Measurements from ENCODE around the gene GJD2.

Gene GJD2

DNA sequence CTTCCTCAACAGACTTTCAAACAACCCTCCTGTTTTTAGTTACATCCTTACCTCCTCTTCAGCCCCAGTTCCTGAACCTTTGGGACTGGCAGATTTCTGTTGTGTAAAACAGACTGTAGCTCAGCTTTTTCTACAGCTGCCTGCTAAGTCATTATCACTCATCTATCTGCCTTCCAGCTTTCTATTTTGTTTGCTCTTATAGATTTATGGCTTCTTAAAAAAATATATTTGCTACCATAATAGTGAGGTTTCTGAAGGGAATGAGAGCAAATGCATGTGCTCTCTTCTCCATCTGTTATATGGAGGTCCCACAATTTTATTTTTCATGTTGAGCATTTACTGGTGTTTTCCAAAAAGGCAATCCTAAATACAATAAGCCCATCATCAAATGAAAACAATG, 18.2 kb upstream of the GJD2 start:
- Histone ChIP-seq H3K36me3 (ENCODE audit: control insufficient read depth in 2 of 2, insufficient read depth in 1 of 2, low read length in 2 of 2) (no peaks in the 10 kb centered on the region), H3K4me3 (ENCODE audit: low read depth, low read length) (no peak overlapping the region), H3K4me1 (ENCODE audit: control insufficient read depth, insufficient read depth, low read length) (no peaks in the 10 kb centered on the region), H3K27ac (ENCODE audit: extremely low read depth, low read depth, low read length) (no peak overlapping the region), H3K9me3 (ENCODE audit: control insufficient read depth, insufficient read depth, low read depth, low read length) (no peaks in the 10 kb centered on the region)
- POLR2A ChIA-PET, result no interaction called here
- no peak for TF ChIP-seq ZNF416 (tag by site-specific recombination; IDR thresholded peaks at IDR 0.05)
- no peak for TF ChIP-seq ZNF146 (tag by site-specific recombination; IDR thresholded peaks at IDR 0.05)
- TF ChIP-seq SETDB1 (IDR thresholded peaks at IDR 0.05; ENCODE audit: insufficient read length, low read length), result no peak
- TF ChIP-seq TRIM28 (IDR thresholded peaks at IDR 0.05; ENCODE audit: borderline replicate concordance, low read length), result no peak
- no peak for TF ChIP-seq ZIC2 (tag by site-specific recombination; IDR thresholded peaks at IDR 0.05)
- no peak for TF ChIP-seq GLI4 (tag by site-specific recombination; IDR thresholded peaks at IDR 0.05)
- TF ChIP-seq, protein P1, sequence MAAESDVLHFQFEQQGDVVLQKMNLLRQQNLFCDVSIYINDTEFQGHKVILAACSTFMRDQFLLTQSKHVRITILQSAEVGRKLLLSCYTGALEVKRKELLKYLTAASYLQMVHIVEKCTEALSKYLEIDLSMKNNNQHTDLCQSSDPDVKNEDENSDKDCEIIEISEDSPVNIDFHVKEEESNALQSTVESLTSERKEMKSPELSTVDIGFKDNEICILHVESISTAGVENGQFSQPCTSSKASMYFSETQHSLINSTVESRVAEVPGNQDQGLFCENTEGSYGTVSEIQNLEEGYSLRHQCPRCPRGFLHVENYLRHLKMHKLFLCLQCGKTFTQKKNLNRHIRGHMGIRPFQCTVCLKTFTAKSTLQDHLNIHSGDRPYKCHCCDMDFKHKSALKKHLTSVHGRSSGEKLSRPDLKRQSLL (tag by site-specific recombination; IDR thresholded peaks at IDR 0.05), result no peak
- TF ChIP-seq, protein P2, sequence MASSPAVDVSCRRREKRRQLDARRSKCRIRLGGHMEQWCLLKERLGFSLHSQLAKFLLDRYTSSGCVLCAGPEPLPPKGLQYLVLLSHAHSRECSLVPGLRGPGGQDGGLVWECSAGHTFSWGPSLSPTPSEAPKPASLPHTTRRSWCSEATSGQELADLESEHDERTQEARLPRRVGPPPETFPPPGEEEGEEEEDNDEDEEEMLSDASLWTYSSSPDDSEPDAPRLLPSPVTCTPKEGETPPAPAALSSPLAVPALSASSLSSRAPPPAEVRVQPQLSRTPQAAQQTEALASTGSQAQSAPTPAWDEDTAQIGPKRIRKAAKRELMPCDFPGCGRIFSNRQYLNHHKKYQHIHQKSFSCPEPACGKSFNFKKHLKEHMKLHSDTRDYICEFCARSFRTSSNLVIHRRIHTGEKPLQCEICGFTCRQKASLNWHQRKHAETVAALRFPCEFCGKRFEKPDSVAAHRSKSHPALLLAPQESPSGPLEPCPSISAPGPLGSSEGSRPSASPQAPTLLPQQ (tag by site-specific recombination; IDR thresholded peaks at IDR 0.05), result no peak
- no peak for TF ChIP-seq ZFP69B (tag by site-specific recombination; IDR thresholded peaks at IDR 0.05)
- CTCF ChIA-PET, result no interaction called here

DNA sequence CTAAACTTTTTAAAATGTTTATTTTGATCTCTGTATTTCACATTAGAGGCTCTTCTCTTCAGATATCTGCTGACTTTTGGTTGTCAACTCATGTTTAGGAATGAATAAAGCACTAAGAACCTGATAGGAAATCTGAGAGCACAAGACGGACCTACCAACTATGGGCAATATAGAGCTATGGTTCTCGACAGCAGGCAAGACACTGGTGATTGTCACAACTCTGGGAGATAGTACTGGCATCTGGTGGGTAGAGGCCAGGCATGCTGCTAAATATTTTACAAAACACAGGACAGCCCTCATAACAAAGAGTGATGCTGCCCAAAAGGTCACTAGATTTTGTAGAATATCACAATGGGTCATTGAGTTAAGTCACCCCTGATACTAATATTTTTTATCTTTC, 17.5 kb upstream of the GJD2 start:
- POLR2A ChIA-PET, result no interaction called here

DNA sequence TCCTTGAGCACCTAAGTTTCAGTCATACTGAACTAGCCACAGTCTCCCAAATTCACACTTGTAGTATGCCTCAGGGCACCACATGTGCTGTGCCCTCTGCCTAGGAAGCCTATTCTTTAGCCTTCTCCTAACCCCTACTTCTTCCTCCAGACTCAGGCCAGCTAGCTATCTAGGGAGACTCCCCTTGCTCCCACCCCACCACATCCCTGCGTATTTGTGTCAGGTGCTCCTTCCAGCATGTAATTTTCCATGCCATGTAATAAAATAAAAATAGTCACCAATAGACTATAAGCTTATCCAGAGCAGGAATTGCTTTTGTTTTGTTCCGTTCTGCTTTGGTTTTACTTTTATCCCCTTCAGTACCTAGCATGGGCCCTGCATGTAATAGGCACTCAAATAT, 14.9 kb upstream of the GJD2 start:
- Histone ChIP-seq H3K27ac (ENCODE audit: extremely low read depth, low read depth, low read length) (no peak overlapping the region), H3K9me3 (ENCODE audit: control insufficient read depth, insufficient read depth, low read depth, low read length) (no peaks in the 10 kb centered on the region), H3K4me3 (ENCODE audit: low read depth, low read length) (no peak overlapping the region), H3K4me1 (ENCODE audit: control insufficient read depth, insufficient read depth, low read length) (no peaks in the 10 kb centered on the region), H3K36me3 (ENCODE audit: control insufficient read depth in 2 of 2, insufficient read depth in 1 of 2, low read length in 2 of 2) (no peaks in the 10 kb centered on the region)
- ChIA-PET POLR2A (no interaction called here), CTCF (no interaction called here)
- no peak for TF ChIP-seq ZNF747 (tag by site-specific recombination; IDR thresholded peaks at IDR 0.05)
- TF ChIP-seq, protein P2 (tag by site-specific recombination; IDR thresholded peaks at IDR 0.05), result no peak
- TF ChIP-seq ZNF37A (tag by site-specific recombination; IDR thresholded peaks at IDR 0.05), result no peak
- no peak for TF ChIP-seq ZNF621 (tag by site-specific recombination; IDR thresholded peaks at IDR 0.05)

More for the DNA sequence above, 17.5 kb upstream of the GJD2 start:
- no peak overlapping the region for H3K4me3 ChIP-seq (ENCODE audit: low read depth, low read length)
- no peak overlapping the region for H3K27ac ChIP-seq (ENCODE audit: extremely low read depth, low read depth, low read length)
- CTCF ChIA-PET, result no interaction called here
- no peaks in the 10 kb centered on the region for H3K4me1 ChIP-seq (ENCODE audit: control insufficient read depth, insufficient read depth, low read length)
- TF ChIP-seq ZNF426 (tag by site-specific recombination; IDR thresholded peaks at IDR 0.05), result no peak
- H3K36me3 ChIP-seq (ENCODE audit: control insufficient read depth in 2 of 2, insufficient read depth in 1 of 2, low read length in 2 of 2), result no peaks in the 10 kb centered on the region
- H3K9me3 ChIP-seq (ENCODE audit: control insufficient read depth, insufficient read depth, low read depth, low read length), result no peaks in the 10 kb centered on the region

DNA sequence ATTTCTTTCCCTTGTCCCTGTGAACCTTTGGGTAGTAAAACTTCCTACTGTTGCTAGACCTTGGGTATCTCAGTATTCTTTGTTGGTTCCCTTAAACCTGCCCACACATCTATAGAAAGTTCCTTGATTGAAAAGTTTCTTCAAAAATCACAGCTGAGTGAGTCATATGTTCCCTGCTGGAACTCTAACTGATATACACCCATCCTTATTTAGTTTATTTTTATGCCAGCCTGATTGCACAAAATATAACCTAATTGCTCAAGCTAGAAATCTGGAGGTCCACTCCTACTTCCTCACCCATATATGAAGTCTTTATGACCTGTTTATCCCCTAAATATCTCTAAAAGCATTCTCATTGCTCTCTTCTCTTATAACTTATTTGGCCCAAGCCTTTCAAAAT, 13.7 kb upstream of the GJD2 start:
- H3K4me3 ChIP-seq (ENCODE audit: low read depth, low read length), result no peak overlapping the region
- H3K4me1 ChIP-seq (ENCODE audit: control insufficient read depth, insufficient read depth, low read length), result no peaks in the 10 kb centered on the region
- no peaks in the 10 kb centered on the region for H3K36me3 ChIP-seq (ENCODE audit: control insufficient read depth in 2 of 2, insufficient read depth in 1 of 2, low read length in 2 of 2)
- no peaks in the 10 kb centered on the region for H3K9me3 ChIP-seq (ENCODE audit: control insufficient read depth, insufficient read depth, low read depth, low read length)
- H3K27ac ChIP-seq (ENCODE audit: extremely low read depth, low read depth, low read length), result no peak overlapping the region
- ChIA-PET POLR2A (no interaction called here), CTCF (interaction anchor here (0.6 kb wide), 1 partner anchor 90 kb away, joined by 3 read pairs; no protein-coding TSS in a partner anchor)
- TF ChIP-seq ZEB2 (tag by site-specific recombination; IDR thresholded peaks at IDR 0.05), result no peak
- TF ChIP-seq ZNF274 (IDR thresholded peaks at IDR 0.05; ENCODE audit: low read length), result no peak
- no peak for TF ChIP-seq ZNF274 (tag by site-specific recombination; IDR thresholded peaks at IDR 0.05; ENCODE audit: borderline replicate concordance)
- TF ChIP-seq ZNF433 (tag by site-specific recombination; IDR thresholded peaks at IDR 0.05; ENCODE audit: low read depth), result no peak
- TF ChIP-seq ZNF561 (tag by site-specific recombination; IDR thresholded peaks at IDR 0.05; ENCODE audit: borderline replicate concordance), result no peak
- TF ChIP-seq ZNF416 (tag by site-specific recombination; IDR thresholded peaks at IDR 0.05), result no peak
- TF ChIP-seq, protein P3, sequence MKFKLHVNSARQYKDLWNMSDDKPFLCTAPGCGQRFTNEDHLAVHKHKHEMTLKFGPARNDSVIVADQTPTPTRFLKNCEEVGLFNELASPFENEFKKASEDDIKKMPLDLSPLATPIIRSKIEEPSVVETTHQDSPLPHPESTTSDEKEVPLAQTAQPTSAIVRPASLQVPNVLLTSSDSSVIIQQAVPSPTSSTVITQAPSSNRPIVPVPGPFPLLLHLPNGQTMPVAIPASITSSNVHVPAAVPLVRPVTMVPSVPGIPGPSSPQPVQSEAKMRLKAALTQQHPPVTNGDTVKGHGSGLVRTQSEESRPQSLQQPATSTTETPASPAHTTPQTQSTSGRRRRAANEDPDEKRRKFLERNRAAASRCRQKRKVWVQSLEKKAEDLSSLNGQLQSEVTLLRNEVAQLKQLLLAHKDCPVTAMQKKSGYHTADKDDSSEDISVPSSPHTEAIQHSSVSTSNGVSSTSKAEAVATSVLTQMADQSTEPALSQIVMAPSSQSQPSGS (tag by site-specific recombination; IDR thresholded peaks at IDR 0.05; ENCODE audit: low read depth), result no peak
- no peak for TF ChIP-seq SCRT2 (tag by site-specific recombination; IDR thresholded peaks at IDR 0.05)
- TF ChIP-seq ZIC2 (tag by site-specific recombination; IDR thresholded peaks at IDR 0.05), result no peak
- no peak for TF ChIP-seq ZNF747 (tag by site-specific recombination; IDR thresholded peaks at IDR 0.05)
- TF ChIP-seq ZNF792 (tag by site-specific recombination; IDR thresholded peaks at IDR 0.05), result no peak
- TF ChIP-seq ZNF140 (tag by site-specific recombination; IDR thresholded peaks at IDR 0.05), result no peak
- no peak for TF ChIP-seq ZNF501 (tag by site-specific recombination; IDR thresholded peaks at IDR 0.05)
- no peak for TF ChIP-seq IKZF3 (tag by site-specific recombination; IDR thresholded peaks at IDR 0.05)
- TF ChIP-seq BCL11B (tag by site-specific recombination; IDR thresholded peaks at IDR 0.05; ENCODE audit: low read depth), result no peak

All from HEK293 (cell line).